Stimulated activated CD8-positive, alpha-beta memory T cell treated with anti-CD3 and anti-CD28 coated beads, Interleukin-7, amount 100 ng/mL, for 1 hour (primary cell): ENCODE data around the gene MAT2B.

ENCODE experiments used
- DNase-seq, 2 donors: peaks; one replicate each; pipeline ENCODE4 v3.0.0-alpha.2; 2020; ENCODE audit warnings: low read depth in 2 of 2

Gene MAT2B

DNA sequence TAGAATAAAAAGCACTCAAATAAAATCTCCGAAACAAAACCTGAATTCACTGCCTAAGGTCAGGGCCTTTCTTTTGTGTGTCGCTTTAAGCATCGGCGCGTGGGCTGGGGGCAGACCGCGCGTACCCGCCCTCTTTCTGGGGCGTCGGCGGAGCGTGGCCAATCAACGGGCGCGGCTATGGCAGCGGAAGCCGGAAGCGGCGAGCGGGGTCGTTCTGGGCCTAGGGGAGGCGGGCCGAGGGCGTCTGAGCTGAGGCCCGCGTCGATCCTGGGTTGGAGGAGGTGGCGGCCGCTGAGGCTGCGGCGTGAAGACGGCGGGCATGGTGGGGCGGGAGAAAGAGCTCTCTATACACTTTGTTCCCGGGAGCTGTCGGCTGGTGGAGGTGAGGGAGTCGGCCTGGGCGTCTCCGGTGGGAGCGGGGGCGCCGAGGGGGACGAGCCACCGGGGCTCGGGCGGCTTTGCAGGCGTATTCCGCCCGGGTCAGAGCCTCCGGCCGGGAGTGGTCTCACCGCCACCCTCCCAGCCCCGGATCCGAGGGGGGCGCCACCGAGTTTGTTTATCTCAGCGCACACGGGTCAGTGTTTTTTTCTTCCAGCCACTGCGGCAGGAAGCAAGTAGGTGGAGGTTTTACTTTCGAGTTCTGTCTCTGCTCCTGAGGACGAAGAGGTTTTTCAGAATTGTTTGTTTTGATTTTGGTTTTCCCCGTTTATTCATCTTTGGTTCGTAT, at the start of gene MAT2B:
Gene MAT2B, plus strand, starts transcription at position 252 of the 727 bp plus-strand sequence. Its CDS starts 68 bp downstream, at position 320.
- DNase-seq, result peak; percentile 85 to 89

DNA sequence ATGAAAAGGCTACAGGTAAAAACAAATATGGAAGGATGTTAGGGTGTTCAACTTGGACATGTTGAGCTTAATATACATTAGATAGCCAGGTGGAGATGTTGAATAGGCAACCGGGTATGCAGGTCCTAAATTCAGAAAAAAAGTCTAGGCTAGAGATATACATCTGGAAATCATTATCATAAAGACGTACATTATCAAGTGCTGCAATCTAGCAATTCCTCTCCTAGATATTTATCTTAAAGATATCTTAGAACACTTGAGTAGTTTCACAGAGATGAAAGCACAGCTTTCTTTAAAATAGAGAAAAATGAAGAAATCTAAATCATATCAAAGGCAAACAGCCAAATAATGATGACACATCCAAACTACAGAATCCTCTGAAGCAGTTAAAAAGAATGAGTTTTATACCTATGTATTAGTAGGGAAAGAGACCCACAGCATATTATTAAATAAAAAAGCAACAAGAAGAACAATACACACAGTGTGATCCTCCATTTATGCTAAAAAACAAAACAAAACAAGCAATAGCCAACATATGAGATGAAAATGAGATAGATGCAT, 49.3 kb upstream of the MAT2B start:
- no peak for DNase-seq

DNA sequence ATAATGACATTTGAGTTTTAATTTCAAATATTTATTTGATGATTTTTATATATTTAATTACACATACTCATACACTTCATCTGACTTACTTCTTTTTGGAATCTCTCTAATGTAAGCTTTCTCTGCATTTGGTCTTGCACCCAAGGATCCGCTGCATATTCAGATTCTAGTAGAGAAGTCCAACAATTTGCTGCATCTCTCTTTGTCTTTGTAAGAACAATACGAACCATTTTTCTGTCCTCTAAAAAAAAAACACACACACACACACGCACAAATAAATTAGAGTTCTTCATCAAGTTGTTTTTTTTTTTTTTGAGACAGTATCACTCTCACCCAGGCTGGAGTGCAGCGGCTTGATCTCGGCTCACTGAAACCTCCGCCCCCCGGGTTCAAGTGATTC, 48.6 kb upstream of the MAT2B start:
- no peak for DNase-seq

DNA sequence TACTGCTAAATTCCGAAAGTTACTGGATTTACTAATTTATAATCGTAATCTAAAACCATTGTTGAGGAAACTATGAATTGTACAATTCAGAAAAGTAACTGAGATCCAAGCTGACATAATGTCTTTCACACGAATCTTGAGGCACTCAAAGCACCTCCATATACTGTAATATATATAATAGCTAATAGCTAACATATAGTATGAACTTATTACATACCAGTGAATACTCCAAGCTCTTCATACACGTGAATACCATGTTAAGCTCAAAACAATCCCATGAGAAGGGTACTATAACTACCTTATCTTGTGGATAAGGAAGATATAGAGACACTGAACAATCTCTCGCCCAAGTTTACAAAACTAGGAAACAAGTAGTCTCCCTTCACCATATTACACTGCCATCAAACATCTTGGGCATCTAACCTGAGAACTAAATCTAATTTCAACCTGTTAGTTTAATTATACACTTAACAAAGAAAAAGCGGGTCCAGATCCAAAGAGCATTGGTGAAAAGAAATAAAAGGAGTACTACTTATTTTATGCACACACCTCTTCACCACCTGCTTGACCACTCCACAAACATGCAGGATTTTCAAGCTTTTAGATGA, 46.5 kb upstream of the MAT2B start:
- DNase-seq, result no peak

DNA sequence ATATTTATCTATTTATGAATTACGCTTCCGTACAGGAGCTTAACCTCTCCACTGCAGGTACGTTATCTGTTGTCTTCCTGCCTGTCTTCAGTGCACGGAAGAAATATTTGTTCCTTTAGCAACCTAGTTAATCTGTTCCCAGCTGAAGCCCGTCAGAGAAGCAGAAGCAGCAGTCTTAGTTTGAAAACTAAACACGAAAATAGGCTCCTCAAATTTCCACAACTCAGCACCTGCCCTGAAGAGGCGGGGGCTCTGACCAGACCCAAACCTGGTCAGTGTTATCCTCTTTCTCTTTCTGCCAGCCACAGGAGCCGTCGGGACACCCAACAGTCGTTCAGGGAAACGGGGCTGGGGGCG, 46.0 kb upstream of the MAT2B start:
- no peak for DNase-seq

DNA sequence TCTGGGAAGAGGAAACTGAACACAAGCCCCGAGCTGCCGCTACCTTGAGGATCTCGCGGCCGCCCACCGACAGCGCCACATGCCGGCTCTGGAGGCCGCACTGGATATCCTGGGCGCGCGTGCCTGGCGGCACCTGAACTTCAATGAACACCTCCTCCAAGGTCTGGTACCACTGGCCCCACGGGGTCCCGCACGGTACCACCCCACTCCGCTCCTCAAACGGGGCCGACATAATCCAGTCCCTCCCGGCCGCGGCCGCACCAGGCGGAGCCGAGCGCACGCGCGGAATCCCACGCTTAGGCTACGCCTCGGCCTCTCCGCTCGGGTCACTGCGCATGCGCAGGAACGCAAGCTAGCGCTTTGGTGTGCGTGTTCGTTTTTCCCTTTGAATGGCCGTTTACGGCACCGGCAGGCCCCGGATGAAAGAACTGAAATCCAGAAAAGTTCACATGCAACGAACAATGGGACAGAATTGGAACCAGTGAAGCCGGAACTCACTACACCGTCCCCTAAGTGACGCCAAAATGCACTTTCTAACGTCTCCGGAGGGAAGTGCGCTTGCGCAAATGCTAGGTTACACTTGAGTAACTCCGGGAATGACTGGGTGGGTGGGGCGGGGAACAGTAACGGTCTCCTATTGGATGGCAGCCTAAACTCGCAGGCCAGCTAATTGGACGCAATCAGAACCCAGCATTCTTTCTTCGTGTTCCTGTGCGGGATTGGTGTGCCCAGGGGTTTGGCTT, 45.4 kb upstream of the MAT2B start, which contains the start of gene NUDCD2:
Gene NUDCD2, minus strand, starts transcription at position 284 of the 743 bp plus-strand sequence. Its CDS starts 52 bp downstream, at position 232.
- DNase-seq, result peak; percentile 85 to 91

DNA sequence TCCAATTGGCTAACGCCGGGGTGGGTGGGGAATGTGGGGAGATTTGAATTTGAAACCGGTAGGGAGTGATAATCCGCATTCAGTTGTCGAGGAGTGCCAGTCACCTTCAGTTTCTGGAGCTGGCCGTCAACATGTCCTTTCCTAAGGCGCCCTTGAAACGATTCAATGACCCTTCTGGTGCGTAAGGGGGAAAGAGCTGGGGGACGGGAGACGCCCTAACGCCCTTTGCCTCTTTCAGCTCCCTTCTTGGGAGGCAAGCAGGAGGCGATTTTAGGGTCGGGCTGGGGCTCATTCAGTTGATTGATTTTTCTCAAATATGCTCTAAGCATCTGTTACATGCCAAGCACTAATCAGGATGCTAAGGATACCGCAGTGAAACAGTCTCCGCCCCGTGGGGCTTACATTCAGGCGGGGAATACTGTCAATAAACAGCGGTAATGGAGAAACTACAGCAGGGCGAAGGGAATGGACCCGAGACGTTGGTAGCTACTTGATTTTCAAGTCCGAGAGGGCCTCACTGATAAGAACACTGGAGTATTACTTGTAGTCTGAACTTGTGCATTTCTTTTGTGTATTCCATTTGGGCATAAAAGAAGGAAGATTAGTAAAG, 44.8 kb upstream of the MAT2B start, which contains the start of gene HMMR:
Gene HMMR, plus strand, starts transcription at position 71 of the 610 bp plus-strand sequence. Its CDS starts 61 bp downstream, at position 132.
- DNase-seq, result no peak

DNA sequence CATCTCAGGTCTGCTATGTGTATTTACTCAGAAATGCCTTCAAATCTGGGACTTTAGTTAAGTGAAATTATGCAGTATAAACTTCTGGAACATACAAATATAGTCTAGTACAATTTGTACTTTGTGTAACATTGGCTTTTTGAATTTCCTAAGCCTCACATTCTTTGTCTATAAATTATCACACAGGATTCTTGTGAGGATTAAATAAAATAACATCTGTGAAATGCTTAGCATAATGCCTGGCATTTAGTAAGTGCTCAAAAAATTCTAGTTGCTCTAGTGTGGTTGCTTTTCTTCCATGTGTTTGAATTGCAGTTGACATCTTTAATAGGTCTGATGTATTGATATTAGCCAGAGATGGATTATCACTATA, 42.4 kb upstream of the MAT2B start:
- DNase-seq, result no peak

DNA sequence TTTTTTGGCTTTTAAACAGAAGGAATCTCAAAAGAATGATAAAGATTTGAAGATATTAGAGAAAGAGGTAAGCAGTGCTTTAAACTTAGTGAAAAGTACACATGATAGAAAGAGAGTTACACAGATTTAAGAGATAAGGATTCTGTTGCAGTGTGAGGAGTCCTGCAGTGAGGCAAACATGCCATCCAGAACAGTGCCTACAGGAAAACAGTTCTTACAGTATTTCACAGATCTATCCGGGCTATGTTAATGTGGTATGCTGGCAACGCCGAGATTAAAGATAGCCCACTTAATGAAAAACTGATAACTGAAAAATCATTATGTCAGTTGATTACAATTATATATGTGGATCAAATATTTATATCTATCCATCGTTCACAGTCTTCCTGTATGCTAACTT, 37.7 kb upstream of the MAT2B start:
- DNase-seq, result no peak

DNA sequence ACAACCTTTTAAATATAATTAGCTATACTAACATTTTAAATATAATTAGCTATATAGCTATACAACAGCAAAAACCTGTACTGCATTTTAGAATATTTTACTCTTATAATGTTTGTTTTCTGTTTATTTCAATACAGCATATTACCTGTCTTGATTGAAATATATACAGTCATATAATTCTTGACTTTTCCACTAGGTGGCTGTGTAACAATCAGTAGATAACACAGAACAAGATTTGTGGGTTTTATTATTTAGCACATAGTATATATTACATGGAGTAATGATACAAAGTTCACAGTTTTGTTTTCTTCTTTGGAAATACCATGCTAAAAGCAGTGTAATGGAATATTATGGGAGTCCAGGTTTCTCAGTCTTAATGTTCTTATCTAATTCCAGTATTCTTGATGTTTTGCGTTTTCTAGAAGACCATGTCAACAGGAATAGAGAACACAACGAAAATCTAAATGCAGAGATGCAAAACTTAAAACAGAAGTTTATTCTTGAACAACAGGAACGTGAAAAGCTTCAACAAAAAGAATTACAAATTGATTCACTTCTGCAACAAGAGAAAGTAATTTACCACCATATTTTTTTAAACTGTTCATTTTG, 31.7 kb upstream of the MAT2B start:
- no peak for DNase-seq

DNA sequence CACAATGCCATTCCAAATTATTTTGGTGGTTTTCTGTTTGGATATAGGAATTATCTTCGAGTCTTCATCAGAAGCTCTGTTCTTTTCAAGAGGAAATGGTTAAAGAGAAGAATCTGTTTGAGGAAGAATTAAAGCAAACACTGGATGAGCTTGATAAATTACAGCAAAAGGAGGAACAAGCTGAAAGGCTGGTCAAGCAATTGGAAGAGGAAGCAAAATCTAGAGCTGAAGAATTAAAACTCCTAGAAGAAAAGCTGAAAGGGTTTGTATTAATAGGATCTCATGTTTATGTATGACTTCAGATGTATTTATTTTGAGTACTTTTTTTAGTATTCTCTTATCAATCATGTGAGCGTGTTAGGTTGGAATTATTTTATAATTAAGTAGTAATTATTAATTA, 30.0 kb upstream of the MAT2B start:
- no peak for DNase-seq

DNA sequence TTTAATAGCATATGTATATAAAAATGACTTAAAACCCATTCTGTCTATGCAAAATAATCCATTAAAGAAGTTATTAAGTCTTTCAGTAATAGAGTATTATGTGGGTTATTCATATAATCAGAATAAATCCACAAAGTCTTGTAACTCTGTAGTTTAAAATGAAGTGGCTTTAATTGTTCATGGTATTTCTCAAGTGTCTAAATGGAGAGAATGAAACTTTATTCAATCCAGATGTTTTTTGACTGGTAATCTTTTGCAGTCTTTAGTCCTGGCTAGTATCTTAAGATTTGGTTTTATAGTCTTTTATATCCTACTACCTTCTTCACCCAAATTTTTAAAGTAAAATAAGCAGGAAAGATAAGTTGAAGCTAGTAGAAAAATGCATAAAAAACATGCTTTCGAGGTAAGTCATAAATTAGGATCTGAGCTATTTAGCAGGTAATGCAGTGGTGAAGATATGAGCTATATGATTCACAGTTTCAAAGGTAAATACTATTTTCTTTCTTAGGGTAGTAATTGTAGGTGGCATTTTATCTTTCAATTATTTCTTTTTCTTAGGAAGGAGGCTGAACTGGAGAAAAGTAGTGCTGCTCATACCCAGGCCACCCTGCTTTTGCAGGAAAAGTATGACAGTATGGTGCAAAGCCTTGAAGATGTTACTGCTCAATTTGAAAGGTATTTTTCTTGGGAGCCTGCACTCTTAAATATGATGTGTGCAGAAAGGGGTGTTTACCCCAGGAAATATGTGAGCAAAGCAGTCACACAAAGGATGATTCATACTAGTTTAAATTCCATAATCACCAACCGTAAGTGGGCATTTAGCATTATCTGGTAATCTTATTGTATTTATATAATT, 27.1 kb upstream of the MAT2B start:
- no peak for DNase-seq

DNA sequence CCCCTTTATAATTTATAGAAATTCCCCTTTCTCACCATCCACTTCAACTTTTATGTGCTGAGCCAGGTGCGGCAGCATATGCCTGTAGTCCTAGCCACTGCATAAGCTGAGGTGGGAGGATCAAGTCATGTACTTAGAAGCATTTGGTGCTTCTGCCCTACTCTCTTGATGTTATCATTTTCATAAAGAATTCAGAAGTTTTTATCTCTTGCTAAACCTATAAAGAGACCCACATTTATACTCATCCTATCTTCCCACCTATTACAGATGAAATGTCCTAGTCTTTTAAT, 26.5 kb upstream of the MAT2B start:
- no peak for DNase-seq

DNA sequence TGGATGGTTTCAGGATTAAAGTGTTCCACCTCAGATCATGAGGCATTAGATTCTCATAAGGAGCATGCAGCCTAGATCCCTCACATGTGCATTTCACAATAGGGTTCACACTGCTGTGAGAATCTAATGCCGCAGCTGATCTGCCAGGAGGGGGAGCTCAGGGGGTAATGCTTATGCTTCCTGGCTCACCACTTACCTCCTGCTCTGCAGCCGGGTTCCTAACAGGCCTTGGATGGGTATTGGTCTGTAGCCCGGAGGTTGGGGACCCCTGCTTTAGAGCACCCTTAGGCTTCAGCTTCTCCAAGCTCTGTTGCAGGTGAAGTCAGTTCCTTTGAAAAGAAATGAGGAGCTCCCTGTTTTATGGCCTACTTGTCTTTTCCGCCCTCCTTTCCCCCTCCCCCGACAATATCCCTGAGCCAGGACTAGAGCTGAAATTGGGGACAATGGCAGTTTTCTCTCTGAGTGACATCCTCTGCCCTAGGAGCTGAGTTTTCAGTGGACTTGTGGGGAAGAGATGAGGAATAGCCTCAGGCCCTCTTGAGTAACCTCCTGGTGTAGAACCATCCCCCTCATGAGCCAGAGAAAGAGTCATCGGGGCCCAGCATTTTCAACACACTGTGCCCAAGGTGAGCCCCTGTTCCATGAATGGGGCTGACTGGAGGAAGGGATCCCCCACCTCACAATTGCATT, 16.2 kb upstream of the MAT2B start:
- DNase-seq, result no peak

DNA sequence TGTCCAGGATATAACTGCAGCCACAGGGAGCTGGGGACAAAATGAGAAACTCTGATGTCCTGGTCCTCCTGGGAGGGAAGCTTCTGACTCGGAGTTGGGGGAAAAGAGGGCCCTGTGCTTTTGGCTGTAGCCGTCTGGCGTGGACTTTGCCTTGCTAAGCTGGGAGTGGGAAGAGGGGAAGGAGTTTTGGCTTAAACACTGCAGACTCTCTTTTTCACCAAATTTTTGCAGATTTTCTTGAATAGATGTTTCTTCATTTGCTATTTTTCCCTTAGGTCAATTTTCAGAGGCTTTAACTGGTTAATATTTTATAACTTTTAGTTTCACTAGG, 15.7 kb upstream of the MAT2B start:
- no peak for DNase-seq

DNA sequence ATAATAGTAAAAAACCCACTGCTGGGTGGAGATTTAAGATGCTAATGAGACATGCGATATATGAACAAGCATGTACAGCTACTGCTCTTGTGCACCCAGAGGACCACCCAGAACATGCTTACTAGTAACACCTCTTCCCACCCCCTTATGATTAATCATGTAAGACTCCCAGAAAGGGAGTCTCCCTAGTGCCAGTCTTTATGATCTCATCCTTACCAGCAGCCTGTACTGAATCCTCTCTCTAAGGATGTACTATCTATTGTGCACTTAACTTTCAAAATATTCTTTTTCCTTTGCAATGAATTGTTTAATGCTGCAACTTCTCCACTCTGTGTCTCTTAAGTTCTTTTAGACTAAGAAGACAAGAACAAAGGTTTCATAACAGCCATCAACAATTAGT, 9.1 kb upstream of the MAT2B start:
- no peak for DNase-seq

DNA sequence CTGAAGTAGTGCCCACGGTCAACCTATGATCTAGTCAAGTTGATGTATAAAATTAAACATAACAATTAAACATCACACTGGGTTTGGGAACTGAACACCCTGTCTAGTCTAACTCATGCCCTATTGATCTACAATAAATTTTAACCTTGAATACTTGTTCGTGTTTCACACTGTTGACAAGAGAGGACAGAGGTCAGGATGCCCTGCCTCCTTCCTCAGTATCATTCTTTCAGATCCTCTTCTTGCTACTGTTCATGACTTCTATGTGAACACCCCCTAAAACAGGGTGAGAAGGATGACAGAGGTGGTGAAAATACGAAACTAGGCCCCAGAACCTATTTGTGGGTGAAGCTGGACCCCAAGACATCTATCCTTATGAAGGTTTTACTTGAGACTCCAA, 8.1 kb upstream of the MAT2B start:
- DNase-seq, result no peak

DNA sequence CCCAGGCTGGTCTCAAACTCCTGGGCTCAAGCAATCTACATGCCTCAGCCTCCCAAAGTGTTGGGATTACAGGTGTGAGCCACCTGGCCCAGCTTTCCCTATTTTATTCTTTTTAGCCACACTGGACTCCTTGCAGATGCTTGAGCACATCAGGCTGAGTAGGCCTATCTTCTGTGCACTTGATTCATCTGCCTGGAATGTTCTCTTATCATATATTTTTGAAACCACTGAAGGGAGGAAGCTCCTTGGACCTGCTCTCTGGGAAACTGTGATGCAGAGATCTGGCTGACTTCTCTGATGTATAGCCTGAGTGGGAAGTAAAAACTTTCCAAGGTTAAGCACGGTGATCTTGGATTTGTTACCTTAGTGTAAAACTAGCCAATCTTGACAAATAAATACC, 6.5 kb upstream of the MAT2B start:
- no peak for DNase-seq

DNA sequence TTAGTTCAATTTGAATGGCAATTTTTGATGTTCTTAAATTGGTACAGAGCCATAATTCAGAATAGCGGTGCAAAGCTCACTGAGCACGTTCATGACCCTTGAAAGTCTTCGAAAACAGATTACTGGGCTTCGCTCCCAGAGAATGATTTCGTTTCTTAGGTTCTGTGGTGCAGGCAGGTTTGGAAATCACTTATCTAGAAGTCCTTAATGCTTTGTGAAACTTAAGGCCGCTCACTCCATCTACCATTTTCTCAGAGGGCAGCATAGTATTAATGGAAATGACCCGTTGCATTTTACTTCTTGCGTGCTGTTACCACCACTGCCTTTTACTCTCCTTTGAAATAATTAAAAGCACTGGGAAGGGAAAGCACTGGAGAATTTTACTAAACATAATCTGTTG, 2.9 kb upstream of the MAT2B start:
- no peak for DNase-seq
